ENCODE results near the gene UBE3C. TPM values are rescaled to one million over a fixed set of nuclear protein-coding genes. Genes with fewer than 3 reads are reported as not detected.
"Not testable (repeated sequence)": the region's sequence is repeated elsewhere in the genome, so short reads cannot be mapped to it uniquely, and the experiment has no call there.

UBE3C gene
- total RNA-seq, 4 donors from 2014 or later = 55.5 to 76.1 (median 60.4) TPM

DNA sequence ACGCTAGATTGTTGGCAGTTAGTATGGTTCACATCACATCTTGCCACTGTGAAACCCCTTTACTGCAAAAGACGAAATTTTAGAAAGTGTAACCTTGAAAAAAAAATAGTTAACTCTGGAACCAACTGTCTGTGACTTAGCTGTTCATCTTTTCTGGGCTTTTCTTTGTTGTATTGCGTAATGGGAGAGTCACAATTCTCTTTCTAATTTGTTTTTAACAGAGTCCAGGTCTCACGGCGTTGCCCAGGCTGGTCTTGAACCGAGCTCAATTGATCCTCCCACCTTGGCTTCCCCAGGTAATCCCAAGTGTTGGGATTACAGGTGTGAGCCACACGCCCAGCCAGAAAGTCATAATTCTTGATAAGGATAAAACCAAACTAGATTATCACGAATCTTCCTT lies 14.5 kb downstream of the UBE3C start:
- intact Hi-C loops (cut with DNase I; ENCODE audit: low total_unique reads) = no loop called here
- 88 to 90% methylated on average over 8 of the region's 8 CpGs for WGBS, 2 donors
- TF ChIP-seq, protein P1, sequence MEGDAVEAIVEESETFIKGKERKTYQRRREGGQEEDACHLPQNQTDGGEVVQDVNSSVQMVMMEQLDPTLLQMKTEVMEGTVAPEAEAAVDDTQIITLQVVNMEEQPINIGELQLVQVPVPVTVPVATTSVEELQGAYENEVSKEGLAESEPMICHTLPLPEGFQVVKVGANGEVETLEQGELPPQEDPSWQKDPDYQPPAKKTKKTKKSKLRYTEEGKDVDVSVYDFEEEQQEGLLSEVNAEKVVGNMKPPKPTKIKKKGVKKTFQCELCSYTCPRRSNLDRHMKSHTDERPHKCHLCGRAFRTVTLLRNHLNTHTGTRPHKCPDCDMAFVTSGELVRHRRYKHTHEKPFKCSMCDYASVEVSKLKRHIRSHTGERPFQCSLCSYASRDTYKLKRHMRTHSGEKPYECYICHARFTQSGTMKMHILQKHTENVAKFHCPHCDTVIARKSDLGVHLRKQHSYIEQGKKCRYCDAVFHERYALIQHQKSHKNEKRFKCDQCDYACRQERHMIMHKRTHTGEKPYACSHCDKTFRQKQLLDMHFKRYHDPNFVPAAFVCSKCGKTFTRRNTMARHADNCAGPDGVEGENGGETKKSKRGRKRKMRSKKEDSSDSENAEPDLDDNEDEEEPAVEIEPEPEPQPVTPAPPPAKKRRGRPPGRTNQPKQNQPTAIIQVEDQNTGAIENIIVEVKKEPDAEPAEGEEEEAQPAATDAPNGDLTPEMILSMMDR (IDR thresholded peaks at IDR 0.05) = no peak
- TF ChIP-seq POLR2A (IDR thresholded peaks at IDR 0.05) = no peak
- DNase-seq (ENCODE audit: low spot score in 2 of 2) = no peak
- H3K4me3 ChIP-seq (ENCODE audit: low read depth, poor library complexity, severe bottlenecking) = no peak overlapping the region

DNA sequence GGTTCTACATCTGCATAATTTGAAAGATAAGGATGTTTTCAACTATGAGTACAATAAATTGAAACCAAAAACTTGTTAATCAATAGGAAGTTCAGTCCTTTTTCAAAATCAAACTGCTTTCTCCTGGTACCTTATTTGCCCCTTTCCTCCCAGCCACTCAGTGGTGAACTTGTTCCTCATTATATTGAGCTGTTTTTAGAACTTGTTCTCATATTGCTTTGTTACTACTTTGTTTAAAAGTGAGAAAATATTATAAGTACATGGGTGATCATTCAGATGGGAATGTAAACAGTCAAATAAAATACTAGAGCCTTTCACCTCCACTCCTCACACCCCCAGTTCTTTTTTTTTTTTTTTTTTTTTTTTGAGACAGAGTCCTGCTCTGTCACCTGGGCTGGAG lies 17.2 kb downstream of the UBE3C start:
- intact Hi-C loops (cut with DNase I; ENCODE audit: low total_unique reads) = no loop called here
- H3K4me3 ChIP-seq (ENCODE audit: low read depth, poor library complexity, severe bottlenecking) = no peak overlapping the region
- TF ChIP-seq, protein P1 (IDR thresholded peaks at IDR 0.05) = no peak
- no peak for TF ChIP-seq POLR2A (IDR thresholded peaks at IDR 0.05)
- no peak for DNase-seq (ENCODE audit: low spot score in 2 of 2)

DNA sequence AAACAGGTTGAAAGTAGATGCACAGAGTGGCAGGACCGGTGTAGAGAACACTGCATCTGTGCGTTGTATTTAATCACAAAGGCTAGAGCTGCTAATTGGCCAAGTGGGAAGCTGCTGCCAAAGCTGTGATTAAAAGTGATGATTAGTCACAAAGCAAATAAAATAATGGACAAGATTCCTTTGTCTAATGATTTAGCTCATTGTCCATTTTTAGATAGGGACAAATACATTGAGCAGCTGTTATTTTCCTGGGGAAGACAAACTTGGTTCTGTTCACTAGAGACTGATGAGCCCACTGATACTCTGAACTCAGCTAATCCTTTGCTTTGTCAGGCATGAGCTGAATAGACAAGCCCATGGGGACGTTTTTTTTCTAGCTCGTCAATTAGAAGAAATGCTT lies 19.7 kb downstream of the UBE3C start:
- H3K4me3 ChIP-seq (ENCODE audit: low read depth, poor library complexity, severe bottlenecking) = no peak overlapping the region
- intact Hi-C loops (cut with DNase I; ENCODE audit: low total_unique reads) = no loop called here
- TF ChIP-seq POLR2A (IDR thresholded peaks at IDR 0.05) = no peak
- TF ChIP-seq, protein P1 (IDR thresholded peaks at IDR 0.05) = no peak
- DNase-seq (ENCODE audit: low spot score in 2 of 2) = no peak
- 49 to 52% methylated on average over 4 of the region's 4 CpGs for WGBS, 2 donors

DNA sequence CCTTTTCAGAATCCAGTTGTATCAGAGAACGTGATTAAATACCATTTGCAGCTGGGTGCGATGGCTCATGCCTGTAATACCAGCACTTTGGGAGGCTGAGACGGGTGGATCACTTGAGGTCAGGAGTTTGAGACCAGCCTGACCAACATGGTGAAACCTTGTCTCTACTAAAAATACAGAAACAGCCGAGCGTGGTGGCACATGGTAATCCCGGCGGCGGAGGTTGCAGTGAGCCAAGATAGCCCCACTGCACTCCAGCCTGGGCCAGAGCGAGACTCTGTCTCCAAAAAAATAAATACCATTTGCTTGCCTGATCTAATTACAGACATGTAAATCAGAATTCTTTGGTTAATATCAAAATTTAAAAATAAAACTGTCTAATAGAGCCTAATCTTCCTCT lies 20.8 kb downstream of the UBE3C start:
- H3K4me3 ChIP-seq (ENCODE audit: low read depth, poor library complexity, severe bottlenecking); DNase-seq (ENCODE audit: low spot score in 2 of 2); intact Hi-C loops (cut with DNase I; ENCODE audit: low total_unique reads): not testable (repeated sequence)
- WGBS, 2 donors = 96 to 97% methylated on average over 9 of the region's 9 CpGs

DNA sequence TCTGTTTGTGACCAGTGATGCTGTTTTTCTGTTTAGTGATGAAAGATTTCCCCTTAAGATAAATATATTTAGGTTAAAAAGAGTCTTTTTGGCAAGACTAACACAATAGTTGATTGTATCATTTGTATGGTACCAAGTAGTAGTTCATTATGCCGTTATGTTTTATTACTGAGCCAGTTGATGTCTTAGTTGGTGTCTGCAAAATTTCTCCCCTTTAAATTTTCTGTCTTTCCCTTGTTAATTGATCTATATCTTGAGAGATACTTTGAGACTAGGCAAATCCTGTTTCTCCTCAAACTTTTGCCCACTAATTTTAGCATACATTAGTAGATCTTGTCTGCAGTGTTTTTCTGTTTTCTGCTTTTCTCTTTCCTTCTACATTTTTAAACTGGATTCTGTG lies 21.7 kb downstream of the UBE3C start:
- intact Hi-C loops (cut with DNase I; ENCODE audit: low total_unique reads) = no loop called here
- no peak for TF ChIP-seq POLR2A (IDR thresholded peaks at IDR 0.05)
- TF ChIP-seq, protein P1 (IDR thresholded peaks at IDR 0.05) = no peak
- no peak overlapping the region for H3K4me3 ChIP-seq (ENCODE audit: low read depth, poor library complexity, severe bottlenecking)
- 60 to 73% methylated on average over 1 of the region's 1 CpG for WGBS, 2 donors
- DNase-seq (ENCODE audit: low spot score in 2 of 2) = no peak

DNA sequence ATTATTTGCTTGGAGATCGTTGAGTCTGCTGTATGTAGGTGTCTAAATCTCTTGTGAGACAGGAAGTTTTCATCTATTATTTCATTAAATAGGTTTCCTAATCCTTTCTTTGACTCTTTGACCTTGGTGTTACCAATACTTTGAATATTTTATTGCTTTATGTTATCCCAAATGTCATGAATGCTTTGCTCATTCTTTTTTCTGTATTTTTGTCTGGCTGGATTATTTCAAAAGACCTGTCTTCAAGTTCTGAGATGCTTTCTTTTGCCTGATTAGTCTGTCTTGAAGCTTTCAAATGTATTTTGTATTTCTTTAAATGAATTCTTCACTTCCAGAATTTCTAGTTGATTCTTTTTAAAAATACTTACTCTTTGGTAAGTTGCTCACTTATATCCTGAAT lies 27.3 kb downstream of the UBE3C start:
- H3K4me3 ChIP-seq (ENCODE audit: low read depth, poor library complexity, severe bottlenecking) = no peak overlapping the region
- intact Hi-C loops (cut with DNase I; ENCODE audit: low total_unique reads) = no loop called here
- DNase-seq (ENCODE audit: low spot score in 2 of 2) = no peak
- 79 to 96% methylated on average over 1 of the region's 1 CpG for WGBS, 2 donors
- TF ChIP-seq, protein P1 (IDR thresholded peaks at IDR 0.05) = no peak
- TF ChIP-seq POLR2A (IDR thresholded peaks at IDR 0.05) = no peak

Measured in lower leg skin (tissue), 4 donors.